Endothelial cell of umbilical vein (primary cell): ENCODE data around the gene MRPS27. TPM values are rescaled to one million over a fixed set of nuclear protein-coding genes. Genes with fewer than 3 reads are reported as not detected.

Experiments used
- BruUV-seq: library from RNA; stranded (reverse); fragments of 400-500 nt; replicated peaks from 2 replicates; lab custom pipeline; 2021; lab: Mats Ljungman, UMichigan
- CTCF ChIA-PET: fragments of 300-600, 350-600 bp; sonication (Branson Sonifier 250); formaldehyde crosslinking; loops from one replicate; lab custom pipeline; 2021; ENCODE audit warnings: antibody characterized with exemption, inconsistent platforms; lab: Charles Lee
- POLR2A ChIA-PET: fragments of 300-600, 350-600 bp; sonication (Branson Sonifier 250); formaldehyde crosslinking; loops from one replicate; lab custom pipeline; 2021; ENCODE audit warnings: antibody characterized with exemption, inconsistent platforms; lab: Charles Lee
- DNase-seq: peaks from one replicate; pipeline ENCODE4 v3.0.0-alpha.2; 2011; ENCODE audit warnings: low read depth, low spot score
- FAIRE-seq: peaks from 2 replicates; lab custom pipeline; 2011; peaks lifted over from hg19 to GRCh38; lab: Jason Lieb, UNC
- H2AFZ ChIP-seq: 2 replicates; pipeline ENCODE4 v1.6.0; 2012; ENCODE audit warnings: low read depth, low read length, control low read depth, inconsistent platforms
- H3K27ac ChIP-seq: 2 replicates; pipeline ENCODE4 v1.5.1; 2011; ENCODE audit warnings: low read depth, mild to moderate bottlenecking, control low read depth, low read length, moderate library complexity; ENCODE audit not compliant: insufficient read depth
- H3K27me3 ChIP-seq, 2 experiments: 2 replicates each; pipeline versions ENCODE4 v1.6.0 to v1.6.1; 2011; ENCODE audit warnings: low read length in 2 of 2, mixed read lengths in 1 of 2; ENCODE audit not compliant: control insufficient read depth in 2 of 2, insufficient read depth in 2 of 2
- H3K36me3 ChIP-seq, 2 experiments: 2 replicates in 1 of 2; 3 replicates in 1 of 2; pipeline ENCODE4 v1.5.1; 2011; ENCODE audit warnings: low read length in 2 of 2, mild to moderate bottlenecking in 1 of 2, moderate library complexity in 1 of 2; ENCODE audit not compliant: control insufficient read depth in 2 of 2, insufficient read depth in 2 of 2; ENCODE audit errors: extremely low read depth in 1 of 2
- H3K4me1 ChIP-seq: 3 replicates; pipeline ENCODE4 v1.5.1; 2011; ENCODE audit warnings: mild to moderate bottlenecking, low read length; ENCODE audit not compliant: control insufficient read depth, insufficient read depth; ENCODE audit errors: extremely low read depth
- H3K4me2 ChIP-seq: 2 replicates; pipeline ENCODE4 v1.6.1; 2011; ENCODE audit warnings: low read length, control low read depth, mixed read lengths; ENCODE audit not compliant: insufficient read depth
- H3K4me3 ChIP-seq, 3 experiments: fragments of 200-600 bp in 1 of 3; sonication (generic), shearing (Covaris generic) in 1 of 3; replicated peaks in 1 of 3; 2 replicates each; pipeline ENCODE4 v1.5.1; 2011 to 2016; ENCODE audit warnings: control low read depth in 3 of 3, low read length in 3 of 3, mild to moderate bottlenecking in 2 of 3, inconsistent platforms in 1 of 3, low read depth in 1 of 3, moderate library complexity in 1 of 3; ENCODE audit not compliant: insufficient read depth in 1 of 3
- H3K79me2 ChIP-seq: 2 replicates; pipeline ENCODE4 v1.6.0; 2012; ENCODE audit warnings: low read length, inconsistent platforms; ENCODE audit not compliant: control insufficient read depth, insufficient read depth
- H3K9ac ChIP-seq: replicated peaks from 2 replicates; pipeline ENCODE3; 2011; ENCODE audit warnings: low read length, control low read depth; ENCODE audit not compliant: insufficient read depth; ENCODE audit errors: extremely low read depth
- H3K9me1 ChIP-seq: replicated peaks from 3 replicates; pipeline ENCODE4 v1.6.0; 2011; ENCODE audit warnings: mild to moderate bottlenecking, low read length; ENCODE audit not compliant: control insufficient read depth, insufficient read depth; ENCODE audit errors: extremely low read depth
- H3K9me3 ChIP-seq: replicated peaks from 2 replicates; pipeline ENCODE4 v1.5.1; 2012; ENCODE audit warnings: low read length, inconsistent platforms; ENCODE audit not compliant: control insufficient read depth, insufficient read depth
- H4K20me1 ChIP-seq: replicated peaks from 2 replicates; pipeline ENCODE3; 2011; ENCODE audit warnings: mild to moderate bottlenecking, low read length; ENCODE audit not compliant: control insufficient read depth, insufficient read depth; ENCODE audit errors: extremely low read depth
- EZH2 ChIP-seq: IDR thresholded peaks from 2 replicates; pipeline ENCODE4 v1.6.1; 2012; ENCODE audit warnings: borderline replicate concordance, low read depth, mild to moderate bottlenecking, moderate library complexity, low read length, inconsistent platforms; ENCODE audit not compliant: severe bottlenecking
- FOS ChIP-seq: IDR thresholded peaks from 2 replicates; pipeline ENCODE4 v1.6.1; 2011; ENCODE audit warnings: mild to moderate bottlenecking, low read length, moderate library complexity, borderline replicate concordance; ENCODE audit not compliant: insufficient read depth
- MAX ChIP-seq: IDR thresholded peaks from 2 replicates; pipeline ENCODE4 v1.6.1; 2011; ENCODE audit not compliant: insufficient read depth, insufficient read length
- POLR2AphosphoS5 ChIP-seq: IDR thresholded peaks from 2 replicates; pipeline ENCODE4 v1.6.1; 2012; ENCODE audit warnings: low read depth, mild to moderate bottlenecking, control low read depth, low read length, moderate library complexity; ENCODE audit not compliant: insufficient read depth
- dilution Hi-C: fragments of 300-500 bp; cut with MboI; formaldehyde crosslinking; loops from one replicate; pipeline ENCODE4 v1.15.0; 2019; ENCODE audit warnings: low sequenced_read_pairs; ENCODE audit not compliant: extremely low pct_ligation_motif_present
- intact Hi-C: fragments of 100-400 bp; cut with micrococcal nuclease; formaldehyde crosslinking; loops from one replicate; pipeline ENCODE4 v1.10.0; 2022
- polyA plus RNA-seq, 4 experiments: library from polyadenylated mRNA; depleted of rRNA in 3 of 4; stranded (reverse) in 3 of 4; unstranded in 1 of 4; fragments of >200 nt; gene quantifications; 2 replicates each; pipeline versions ENCODE4 v1.2.1 to v1.2.3, GENCODE V29; 2011 to 2012; ENCODE audit warnings: missing spikeins in 1 of 4
- total RNA-seq: library from RNA; stranded (reverse); gene quantifications from 2 replicates; pipeline ENCODE4 v1.2.3, GENCODE V29; 2021
- TF ChIP-seq, protein P1 (sequence below), 2 donors: IDR thresholded peaks; 1 replicate in 1 of 2; 2 replicates in 1 of 2; pipeline ENCODE4 v1.5.1; 2011; ENCODE audit warnings: low read length in 2 of 2, mild to moderate bottlenecking in 2 of 2, moderate library complexity in 2 of 2, control low read depth in 1 of 2, inconsistent platforms in 1 of 2, low read depth in 1 of 2; ENCODE audit not compliant: insufficient read depth in 1 of 2; ENCODE audit errors: extremely low read depth in 1 of 2

Gene MRPS27
- total and polyA plus RNA-seq, 2 donors (not counting 3 experiments of a cell fraction or from before 2014, with no cell fraction given), result 56.0 to 67.1 TPM

- no TSS peak for BruUV-seq
- no peak for FAIRE-seq
Measured at GRCh38 chr5:72237415-72237814, 82.6 kb downstream of the MRPS27 start.

More at GRCh38 chr5:72237415-72237814, 82.6 kb downstream of the MRPS27 start:
- no peak for DNase-seq
- H4K20me1 ChIP-seq, result no peaks in the 10 kb centered on the region
- dilution Hi-C loops (no loop called here), intact Hi-C loops (no loop called here)
- H3K4me1 ChIP-seq, result peaks cover 38% of the 10 kb centered on the region
- H2AFZ ChIP-seq, result no peak overlapping the region
- peaks cover 9% of the 10 kb centered on the region for H3K79me2 ChIP-seq
- H3K9ac ChIP-seq, result no peak overlapping the region
- TF ChIP-seq MAX (no peak), POLR2AphosphoS5 (no peak), EZH2 (no peak), FOS (no peak)
- TF ChIP-seq, protein P1, sequence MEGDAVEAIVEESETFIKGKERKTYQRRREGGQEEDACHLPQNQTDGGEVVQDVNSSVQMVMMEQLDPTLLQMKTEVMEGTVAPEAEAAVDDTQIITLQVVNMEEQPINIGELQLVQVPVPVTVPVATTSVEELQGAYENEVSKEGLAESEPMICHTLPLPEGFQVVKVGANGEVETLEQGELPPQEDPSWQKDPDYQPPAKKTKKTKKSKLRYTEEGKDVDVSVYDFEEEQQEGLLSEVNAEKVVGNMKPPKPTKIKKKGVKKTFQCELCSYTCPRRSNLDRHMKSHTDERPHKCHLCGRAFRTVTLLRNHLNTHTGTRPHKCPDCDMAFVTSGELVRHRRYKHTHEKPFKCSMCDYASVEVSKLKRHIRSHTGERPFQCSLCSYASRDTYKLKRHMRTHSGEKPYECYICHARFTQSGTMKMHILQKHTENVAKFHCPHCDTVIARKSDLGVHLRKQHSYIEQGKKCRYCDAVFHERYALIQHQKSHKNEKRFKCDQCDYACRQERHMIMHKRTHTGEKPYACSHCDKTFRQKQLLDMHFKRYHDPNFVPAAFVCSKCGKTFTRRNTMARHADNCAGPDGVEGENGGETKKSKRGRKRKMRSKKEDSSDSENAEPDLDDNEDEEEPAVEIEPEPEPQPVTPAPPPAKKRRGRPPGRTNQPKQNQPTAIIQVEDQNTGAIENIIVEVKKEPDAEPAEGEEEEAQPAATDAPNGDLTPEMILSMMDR (IDR thresholded peaks at IDR 0.05; ENCODE audit: extremely low read depth in 1 of 2, insufficient read depth in 1 of 2, low read depth in 1 of 2, low read length in 2 of 2), result no peak
- CTCF ChIA-PET, result interaction anchor here (1.7 kb wide), 1 partner anchor 10 kb away, joined by 9 read pairs; no protein-coding TSS in a partner anchor
- POLR2A ChIA-PET, result no interaction called here
- H3K36me3 ChIP-seq, result peaks cover 0 to 4% of the 10 kb centered on the region in 2 experiments
- H3K27ac ChIP-seq, result no peak overlapping the region
- no peaks in the 10 kb centered on the region for H3K9me1 ChIP-seq
- H3K4me3 ChIP-seq, result no peak overlapping the region
- no peaks in the 10 kb centered on the region for H3K27me3 ChIP-seq
- no peaks in the 10 kb centered on the region for H3K9me3 ChIP-seq
- H3K4me2 ChIP-seq, result no peak overlapping the region
